ENCODE measurements around the gene DSEL.

GRCh38 chr18:67475673-67476072 is 40.8 kb downstream of the DSEL start:
- TF ChIP-seq, protein P1, sequence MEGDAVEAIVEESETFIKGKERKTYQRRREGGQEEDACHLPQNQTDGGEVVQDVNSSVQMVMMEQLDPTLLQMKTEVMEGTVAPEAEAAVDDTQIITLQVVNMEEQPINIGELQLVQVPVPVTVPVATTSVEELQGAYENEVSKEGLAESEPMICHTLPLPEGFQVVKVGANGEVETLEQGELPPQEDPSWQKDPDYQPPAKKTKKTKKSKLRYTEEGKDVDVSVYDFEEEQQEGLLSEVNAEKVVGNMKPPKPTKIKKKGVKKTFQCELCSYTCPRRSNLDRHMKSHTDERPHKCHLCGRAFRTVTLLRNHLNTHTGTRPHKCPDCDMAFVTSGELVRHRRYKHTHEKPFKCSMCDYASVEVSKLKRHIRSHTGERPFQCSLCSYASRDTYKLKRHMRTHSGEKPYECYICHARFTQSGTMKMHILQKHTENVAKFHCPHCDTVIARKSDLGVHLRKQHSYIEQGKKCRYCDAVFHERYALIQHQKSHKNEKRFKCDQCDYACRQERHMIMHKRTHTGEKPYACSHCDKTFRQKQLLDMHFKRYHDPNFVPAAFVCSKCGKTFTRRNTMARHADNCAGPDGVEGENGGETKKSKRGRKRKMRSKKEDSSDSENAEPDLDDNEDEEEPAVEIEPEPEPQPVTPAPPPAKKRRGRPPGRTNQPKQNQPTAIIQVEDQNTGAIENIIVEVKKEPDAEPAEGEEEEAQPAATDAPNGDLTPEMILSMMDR (conservative IDR thresholded peaks at IDR 0.05; ENCODE audit: low read depth, low read length): no peak
- TF ChIP-seq EZH2 (IDR thresholded peaks at IDR 0.05; ENCODE audit: borderline replicate concordance, low read depth, low read length, poor library complexity, severe bottlenecking): no peak

Data from A673 (cell line).